Measurements from ENCODE around the gene AGK.

DNA sequence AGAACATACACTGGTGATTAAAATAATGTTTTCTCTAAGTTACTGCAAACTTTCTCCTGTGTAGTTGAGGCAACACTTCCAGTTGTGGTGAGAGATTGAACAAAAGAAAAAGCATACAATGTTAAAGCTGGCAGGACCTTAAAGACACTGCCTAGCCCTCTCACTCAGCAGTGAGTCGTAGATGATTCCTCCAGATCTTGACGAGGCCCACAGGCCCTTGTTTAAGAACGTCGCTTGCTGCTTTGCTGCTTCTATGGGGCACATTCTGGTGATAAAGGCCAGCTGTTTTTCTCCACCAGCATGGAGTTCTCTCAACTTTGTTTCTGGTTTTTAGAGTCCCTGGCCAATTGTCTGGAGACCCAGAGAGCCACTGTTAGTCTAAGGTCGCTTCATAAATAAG, 153.5 kb downstream of the AGK start:
- TF ChIP-seq EZH2 (IDR thresholded peaks at IDR 0.05) (no peak), POLR2AphosphoS5 (IDR thresholded peaks at IDR 0.05; ENCODE audit: borderline replicate concordance, low read depth, low read length) (no peak)

Data from SK-N-MC (cell line).